Stomach (tissue), 9 donors: ENCODE results near the gene GRHL1. TPM values are rescaled to one million over a fixed set of nuclear protein-coding genes. Genes with fewer than 3 reads are reported as not detected.

ENCODE experiments used
- DNase-seq, 2 donors: peaks; one replicate each; pipeline versions ENCODE4 v3.0.0 to v3.0.0-alpha.2; 2013 to 2019
- H3K27ac ChIP-seq, 5 donors: fragments of 200-600 bp in 4 of 5; sonication (generic) in 4 of 5; one replicate each; pipeline ENCODE4 v1.5.1; 2013 to 2019; ENCODE audit warnings: mild to moderate bottlenecking in 1 of 5, moderate library complexity in 1 of 5
- H3K27me3 ChIP-seq, 3 donors: fragments of 200-600 bp; sonication (generic); one replicate each; pipeline ENCODE4 v1.5.1; 2017 to 2019; ENCODE audit warnings: mixed run types in 1 of 3
- H3K36me3 ChIP-seq, 4 donors: fragments of 200-600 bp; sonication (generic); 1 replicate in 3 of 4; 2 replicates in 1 of 4; pipeline ENCODE4 v1.5.1; 2016 to 2019
- H3K4me1 ChIP-seq, 4 donors: fragments of 200-600 bp; sonication (generic); one replicate each; pipeline ENCODE4 v1.5.1; 2016 to 2019
- H3K4me3 ChIP-seq, 4 donors: fragments of 200-600 bp; sonication (generic) in 3 of 4; one replicate each; pipeline ENCODE4 v1.5.1; 2016 to 2019; ENCODE audit warnings: mild to moderate bottlenecking in 1 of 4
- H3K9me3 ChIP-seq, 4 donors: fragments of 200-600 bp; sonication (generic); one replicate each; pipeline ENCODE4 v1.5.1; 2016 to 2019
- EP300 ChIP-seq: sonication (generic); formaldehyde crosslinking; IDR thresholded peaks from one replicate; pipeline ENCODE4 v1.6.1; 2017; ENCODE audit warnings: antibody characterized with exemption
- POLR2A ChIP-seq, 4 donors: fragments of 450-650 bp; IDR thresholded peaks; one replicate each; pipeline ENCODE4 v1.6.1; 2016; ENCODE audit warnings: antibody characterized with exemption in 4 of 4, control low read depth in 2 of 4, mild to moderate bottlenecking in 1 of 4, moderate library complexity in 1 of 4
- POLR2AphosphoS5 ChIP-seq, 3 donors: sonication (generic); formaldehyde crosslinking; IDR thresholded peaks; one replicate each; pipeline ENCODE4 v1.6.1; 2016; ENCODE audit warnings: antibody characterized with exemption in 3 of 3
- WGBS, 5 donors: extraction: QIAGEN DNeasy Blood & Tissue Kit in 3 of 5; methylation state at CpG; one replicate each; pipeline versions ENCODE4 v1.1.5 to v1.1.7; 2013 to 2018; 5-methylcytosine and 5-hydroxymethylcytosine counted together
- intact Hi-C: fragments of 100-400 bp; cut with DNase I; formaldehyde crosslinking; loops from one replicate; pipeline ENCODE4 v1.15.1; 2023; ENCODE audit warnings: low total_unique reads
- polyA plus RNA-seq, 3 donors: library from polyadenylated mRNA; stranded (reverse); fragments of 200-250 nt; gene quantifications; one replicate each; pipeline ENCODE4 v1.2.3, GENCODE V29; 2013
- total RNA-seq, 5 donors: library from RNA; depleted of rRNA; stranded (reverse); fragments of >200 nt; gene quantifications; one replicate each; pipeline versions ENCODE4 v1.1.0 to v1.2.3, GENCODE V29; 2014 to 2016
- TF ChIP-seq, protein P1 (sequence below), 7 experiments: fragments of 450-650 bp in 4 of 7; fragments of 200-600 bp in 3 of 7; sonication (generic) in 3 of 7; IDR thresholded peaks; one replicate each; pipeline ENCODE4 v1.5.1; 2016 to 2019; ENCODE audit warnings: antibody characterized with exemption in 7 of 7, control low read depth in 2 of 7, mild to moderate bottlenecking in 1 of 7
- donor health status: healthy with polysubstance abuse.
- donor health status: Bipolar disorder and iron deficiency.
- donor health status: healthy.

GRHL1 gene
- total and polyA plus RNA-seq, 8 donors = 0.89 to 16.5 (median 3.8) TPM

DNA sequence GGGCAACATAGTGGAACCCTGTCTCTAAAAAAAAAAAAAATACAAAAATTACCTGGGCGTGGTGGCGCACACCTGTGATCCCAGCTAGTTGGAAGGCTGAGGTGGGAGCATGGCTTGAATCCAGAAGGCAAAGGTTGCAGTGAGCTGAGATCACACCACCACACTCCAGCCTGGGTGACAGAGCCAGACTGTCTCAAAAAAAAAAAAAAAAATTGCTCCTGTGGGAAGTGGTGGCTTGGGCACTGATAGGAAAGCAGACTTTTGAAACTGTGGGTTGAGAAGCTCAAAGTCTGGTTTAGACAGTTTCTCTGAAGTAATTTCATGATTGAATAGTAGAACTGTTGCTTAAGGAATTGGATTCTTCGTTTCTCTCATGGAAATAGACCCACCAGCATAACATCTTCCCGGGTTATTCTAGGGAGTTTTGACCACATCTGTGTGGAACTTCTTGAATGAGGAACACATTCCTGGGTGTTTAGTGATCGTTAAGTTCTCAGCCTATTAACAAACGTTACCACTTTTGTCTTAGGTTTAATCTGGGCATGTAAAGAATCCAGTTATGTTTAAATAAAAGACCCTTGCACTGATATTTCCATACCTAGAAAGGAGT, 33.5 kb downstream of the GRHL1 start:
- H3K27me3 ChIP-seq = no peaks in the 10 kb centered on the region
- no peaks in the 10 kb centered on the region for H3K9me3 ChIP-seq
- H3K36me3 ChIP-seq = peaks cover 0 to 10% (median 3%) of the 10 kb centered on the region in 4 donors
- no peak for TF ChIP-seq POLR2A (IDR thresholded peaks at IDR 0.05)
- TF ChIP-seq POLR2AphosphoS5 (IDR thresholded peaks at IDR 0.05) = no peak
- TF ChIP-seq, protein P1, sequence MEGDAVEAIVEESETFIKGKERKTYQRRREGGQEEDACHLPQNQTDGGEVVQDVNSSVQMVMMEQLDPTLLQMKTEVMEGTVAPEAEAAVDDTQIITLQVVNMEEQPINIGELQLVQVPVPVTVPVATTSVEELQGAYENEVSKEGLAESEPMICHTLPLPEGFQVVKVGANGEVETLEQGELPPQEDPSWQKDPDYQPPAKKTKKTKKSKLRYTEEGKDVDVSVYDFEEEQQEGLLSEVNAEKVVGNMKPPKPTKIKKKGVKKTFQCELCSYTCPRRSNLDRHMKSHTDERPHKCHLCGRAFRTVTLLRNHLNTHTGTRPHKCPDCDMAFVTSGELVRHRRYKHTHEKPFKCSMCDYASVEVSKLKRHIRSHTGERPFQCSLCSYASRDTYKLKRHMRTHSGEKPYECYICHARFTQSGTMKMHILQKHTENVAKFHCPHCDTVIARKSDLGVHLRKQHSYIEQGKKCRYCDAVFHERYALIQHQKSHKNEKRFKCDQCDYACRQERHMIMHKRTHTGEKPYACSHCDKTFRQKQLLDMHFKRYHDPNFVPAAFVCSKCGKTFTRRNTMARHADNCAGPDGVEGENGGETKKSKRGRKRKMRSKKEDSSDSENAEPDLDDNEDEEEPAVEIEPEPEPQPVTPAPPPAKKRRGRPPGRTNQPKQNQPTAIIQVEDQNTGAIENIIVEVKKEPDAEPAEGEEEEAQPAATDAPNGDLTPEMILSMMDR (IDR thresholded peaks at IDR 0.05) = no peak
- no peak for TF ChIP-seq EP300
- intact Hi-C loops = loop anchor here (5.0 kb wide), 1 partner anchor 62 kb away; no protein-coding TSS in a partner anchor
- WGBS, 5 donors = 67 to 79% (median 70%) methylated on average over 6 of the region's 6 CpGs
- DNase-seq = no peak
- H3K4me3 ChIP-seq = no peak overlapping the region
- H3K4me1 ChIP-seq = peaks cover 11 to 21% (median 16%) of the 10 kb centered on the region in 4 donors
- H3K27ac ChIP-seq = peak overlapping the region in 4 of 5 donors; percentile 42 to 65 (median 54)

DNA sequence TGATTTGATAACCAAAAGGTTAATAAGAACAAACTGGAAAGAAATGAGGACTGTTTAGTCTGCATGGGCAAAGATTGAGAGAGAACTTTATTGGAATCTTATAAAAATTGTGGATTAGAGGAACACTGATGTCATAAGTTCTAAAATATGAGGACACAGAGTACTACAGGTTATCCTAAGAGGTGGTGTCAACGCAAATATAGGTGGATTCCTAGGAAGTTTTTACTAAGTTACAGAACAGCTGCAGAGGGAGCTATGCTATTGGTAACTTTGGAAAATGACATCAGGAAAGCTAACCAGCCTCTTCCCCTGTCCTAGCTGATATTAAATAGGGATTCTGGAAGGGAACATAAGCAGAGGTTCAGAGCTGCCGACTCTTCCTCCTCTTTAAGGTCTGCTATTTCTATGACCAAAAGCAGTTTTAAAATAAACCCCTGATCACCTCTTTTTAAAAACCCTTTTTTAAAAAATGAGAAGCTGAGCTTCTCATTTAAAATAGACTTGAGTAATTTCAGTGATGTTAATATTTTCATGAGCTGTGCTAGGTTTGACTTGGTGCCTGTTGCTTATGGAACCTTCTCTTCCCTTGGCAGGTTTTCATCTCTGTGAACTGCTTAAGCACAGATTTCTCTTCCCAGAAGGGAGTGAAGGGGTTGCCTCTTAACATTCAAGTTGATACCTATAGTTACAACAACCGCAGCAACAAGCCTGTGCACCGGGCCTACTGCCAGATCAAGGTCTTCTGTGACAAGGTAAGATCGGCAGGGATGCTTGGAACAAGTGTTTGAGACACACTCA, 34.2 kb downstream of the GRHL1 start:
- intact Hi-C loops = loop anchor here (5.0 kb wide), 1 partner anchor 62 kb away; no protein-coding TSS in a partner anchor

DNA sequence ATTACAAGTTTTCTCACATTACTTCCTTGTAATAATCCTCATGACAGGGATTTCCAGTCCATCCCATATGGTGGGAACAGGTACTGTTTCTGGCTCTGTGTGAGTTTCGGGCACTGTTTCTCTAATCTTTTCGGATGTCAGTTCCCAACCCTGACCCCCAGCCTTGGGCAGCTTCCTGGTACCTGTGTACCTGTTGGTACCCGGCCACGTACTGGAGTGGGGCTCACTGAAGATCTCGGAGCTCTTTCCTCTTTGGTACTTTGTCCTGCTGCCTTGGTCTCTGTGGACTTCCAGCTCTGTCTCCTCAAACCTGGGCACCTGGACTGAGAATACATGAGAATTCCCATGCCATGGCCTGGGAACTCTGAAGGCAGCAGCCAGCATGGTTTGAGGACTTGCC, 36.8 kb downstream of the GRHL1 start:
- H3K27ac ChIP-seq = no peak overlapping the region
- intact Hi-C loops = loop anchor here (5.0 kb wide), 1 partner anchor 59 kb away; no protein-coding TSS in a partner anchor
- no peak overlapping the region for H3K4me3 ChIP-seq
- 94 to 96% (median 95%) methylated on average over 5 of the region's 5 CpGs for WGBS, 5 donors
- TF ChIP-seq POLR2AphosphoS5 (IDR thresholded peaks at IDR 0.05) (no peak), POLR2A (IDR thresholded peaks at IDR 0.05) (no peak), EP300 (no peak)
- no peaks in the 10 kb centered on the region for H3K9me3 ChIP-seq
- H3K4me1 ChIP-seq = peaks cover 11 to 21% (median 18%) of the 10 kb centered on the region in 4 donors
- H3K36me3 ChIP-seq = peaks cover 0 to 12% (median 5%) of the 10 kb centered on the region in 4 donors
- no peak for DNase-seq
- no peaks in the 10 kb centered on the region for H3K27me3 ChIP-seq

More for the DNA sequence above, 34.2 kb downstream of the GRHL1 start:
- Histone ChIP-seq H3K27ac (peak overlapping the region in 3 of 5 donors; percentile 51 to 65 (median 57)), H3K4me1 (peaks cover 11 to 21% (median 16%) of the 10 kb centered on the region in 4 donors), H3K4me3 (no peak overlapping the region), H3K9me3 (no peaks in the 10 kb centered on the region), H3K36me3 (peaks cover 0 to 10% (median 3%) of the 10 kb centered on the region in 4 donors), H3K27me3 (no peaks in the 10 kb centered on the region)
- DNase-seq = no peak
- TF ChIP-seq, protein P1 (IDR thresholded peaks at IDR 0.05) = no peak
- TF ChIP-seq POLR2AphosphoS5 (IDR thresholded peaks at IDR 0.05) (no peak), EP300 (no peak), POLR2A (IDR thresholded peaks at IDR 0.05) (no peak)
- 91 to 93% (median 92%) methylated on average over 5 of the region's 5 CpGs for WGBS, 5 donors

DNA sequence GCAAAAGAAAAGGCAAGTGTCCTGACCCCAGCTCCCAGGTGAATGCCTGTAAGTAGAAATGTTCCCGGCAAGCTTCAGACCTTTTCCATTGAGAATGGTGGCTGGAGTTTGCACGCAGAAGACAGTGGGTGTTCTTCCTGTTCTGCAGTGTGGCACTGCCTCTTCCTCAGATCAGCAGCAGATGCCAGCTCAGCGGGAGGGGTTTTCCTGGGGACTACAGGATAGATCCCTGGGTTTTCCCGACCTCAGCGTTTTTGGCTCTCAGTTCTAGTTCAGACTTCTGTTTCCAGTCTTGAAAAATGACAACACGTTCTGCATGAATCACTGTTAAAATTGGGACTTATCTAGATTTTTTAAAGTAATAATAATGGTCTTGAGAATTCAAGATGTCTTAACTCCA, 39.2 kb downstream of the GRHL1 start:
- peaks cover 0 to 7% (median 2%) of the 10 kb centered on the region in 4 donors for H3K4me1 ChIP-seq
- peaks cover 0 to 13% (median 5%) of the 10 kb centered on the region in 4 donors for H3K36me3 ChIP-seq
- intact Hi-C loops = no loop called here
- no peak for DNase-seq
- TF ChIP-seq, protein P1 (IDR thresholded peaks at IDR 0.05) = no peak
- no peak for TF ChIP-seq POLR2A (IDR thresholded peaks at IDR 0.05)
- no peak for TF ChIP-seq EP300
- TF ChIP-seq POLR2AphosphoS5 (IDR thresholded peaks at IDR 0.05) = no peak
- no peak overlapping the region for H3K4me3 ChIP-seq
- H3K27ac ChIP-seq = no peak overlapping the region
- 67 to 89% (median 77%) methylated on average over 6 of the region's 6 CpGs for WGBS, 5 donors
- no peaks in the 10 kb centered on the region for H3K9me3 ChIP-seq
- H3K27me3 ChIP-seq = no peaks in the 10 kb centered on the region
